GM12878 (cell line): ENCODE results near the gene ARL2. TPM values are rescaled to one million over a fixed set of nuclear protein-coding genes. Genes with fewer than 3 reads are reported as not detected.

Source experiments
- ATAC-seq: fragments of 200-7000 bp; cut with Tn5 transposase; 3 replicates; pipeline ENCODE4 v1.9.1; 2020; ENCODE audit warnings: mild to moderate bottlenecking, moderate library complexity
- BruUV-seq: library from RNA; stranded (reverse); fragments of 400-500 nt; replicated peaks from 2 replicates; lab custom pipeline; 2021; lab: Mats Ljungman, UMichigan
- CTCF ChIA-PET: fragments of 300-600 bp; sonication (Branson Sonifier 250); formaldehyde crosslinking; extraction: SDS; loops from one replicate; lab custom pipeline; 2021; ENCODE audit warnings: inconsistent platforms; lab: Yijun Ruan, JAX
- POLR2A ChIA-PET: fragments of 350-600 bp; formaldehyde crosslinking; extraction: SDS; loops from one replicate; lab custom pipeline; 2021; ENCODE audit warnings: inconsistent platforms; lab: Charles Lee
- RAD21 ChIA-PET: fragments of 300-600 bp; sonication (Branson Sonifier 250); formaldehyde crosslinking; loops from one replicate; lab custom pipeline; 2023; ENCODE audit warnings: antibody characterized with exemption; ENCODE audit not compliant: unreplicated experiment; lab: Charles Lee
- SMC1A ChIA-PET: fragments of 300-600 bp; sonication (Branson Sonifier 250); formaldehyde crosslinking; loops from one replicate; lab custom pipeline; 2023; ENCODE audit not compliant: unreplicated experiment, uncharacterized antibody; lab: Charles Lee
- DNase-seq: peaks from one replicate; pipeline ENCODE4 v3.0.0-alpha.2; 2011; ENCODE audit warnings: low read depth, low spot score
- FAIRE-seq: peaks from 3 replicates; lab custom pipeline; 2011; peaks lifted over from hg19 to GRCh38; lab: Jason Lieb, UNC
- H2AFZ ChIP-seq: 2 replicates; pipeline ENCODE4 v1.6.0; 2011; ENCODE audit warnings: low read depth, low read length, control low read depth; ENCODE audit not compliant: control insufficient read depth
- H3K27ac ChIP-seq: 2 replicates; pipeline ENCODE4 v1.5.1; 2011; ENCODE audit warnings: control low read depth; ENCODE audit not compliant: control insufficient read depth, insufficient read depth
- H3K27me3 ChIP-seq, 2 experiments: replicated peaks in 1 of 2; 2 replicates each; pipeline versions ENCODE4 v1.6.0 to v1.6.1; 2011; ENCODE audit warnings: low read length in 1 of 2; ENCODE audit not compliant: control insufficient read depth in 2 of 2, insufficient read depth in 2 of 2
- H3K36me3 ChIP-seq, 2 experiments: 2 replicates each; pipeline ENCODE4 v1.5.1; 2011; ENCODE audit warnings: low read length in 1 of 2; ENCODE audit not compliant: control insufficient read depth in 2 of 2, insufficient read depth in 2 of 2
- H3K4me1 ChIP-seq: 2 replicates; pipeline ENCODE4 v1.6.1; 2011; ENCODE audit warnings: mild to moderate bottlenecking, low read length, moderate library complexity, mixed read lengths; ENCODE audit not compliant: control insufficient read depth, insufficient read depth
- H3K4me2 ChIP-seq: 2 replicates; pipeline ENCODE4 v1.6.0; 2011; ENCODE audit warnings: control low read depth; ENCODE audit not compliant: control insufficient read depth, insufficient read depth
- H3K4me3 ChIP-seq: fragments of 200-600 bp; sonication (generic); 2 replicates; pipeline ENCODE4 v1.5.1; 2016
- H3K79me2 ChIP-seq: 2 replicates; pipeline ENCODE4 v1.6.0; 2011; ENCODE audit warnings: low read length; ENCODE audit not compliant: control insufficient read depth, insufficient read depth
- H3K9ac ChIP-seq: 2 replicates; pipeline ENCODE4 v1.8.0; 2011; ENCODE audit warnings: low read length, control low read depth, mixed read lengths; ENCODE audit not compliant: control insufficient read depth, insufficient read depth
- H3K9me3 ChIP-seq: replicated peaks from 3 replicates; pipeline ENCODE4 v1.5.1; 2011; ENCODE audit warnings: mild to moderate bottlenecking, low read length; ENCODE audit not compliant: control insufficient read depth, insufficient read depth
- H4K20me1 ChIP-seq: 2 replicates; pipeline ENCODE4 v1.6.0; 2011; ENCODE audit not compliant: control insufficient read depth, insufficient read depth
- BCL11A ChIP-seq: IDR thresholded peaks from 2 replicates; pipeline ENCODE4 v1.6.1; 2011; ENCODE audit warnings: low read depth, low read length
- BCL3 ChIP-seq: IDR thresholded peaks from 2 replicates; pipeline ENCODE4 v1.6.1; 2011; ENCODE audit warnings: borderline replicate concordance, low read depth, mild to moderate bottlenecking, moderate library complexity, low read length; ENCODE audit not compliant: insufficient read depth, poor library complexity, severe bottlenecking
- BHLHE40 ChIP-seq, 2 experiments: fragments of 450-650 bp in 1 of 2; IDR thresholded peaks; 2 replicates each; pipeline ENCODE4 v1.6.1; 2011 to 2017; ENCODE audit warnings: low read depth in 2 of 2, borderline replicate concordance in 1 of 2, improper control_type of control experiment in 1 of 2, low read length in 1 of 2, mild to moderate bottlenecking in 1 of 2
- CBFB ChIP-seq: IDR thresholded peaks from 2 replicates; pipeline ENCODE4 v1.6.1; 2016; ENCODE audit warnings: antibody characterized with exemption, low read depth
- IKZF2 ChIP-seq, 2 experiments: fragments of 450-650 bp; IDR thresholded peaks; 2 replicates each; pipeline ENCODE4 v1.6.1; 2017; ENCODE audit warnings: mild to moderate bottlenecking in 2 of 2, moderate library complexity in 2 of 2
- JUNB ChIP-seq: IDR thresholded peaks from 2 replicates; pipeline ENCODE4 v1.6.1; 2016; ENCODE audit warnings: antibody characterized with exemption, mild to moderate bottlenecking
- MXI1 ChIP-seq: fragments of 150-350 bp; IDR thresholded peaks from 2 replicates; pipeline ENCODE4 v1.6.1; 2011; ENCODE audit warnings: low read depth, mild to moderate bottlenecking, inconsistent platforms, low read length, improper control_type of control experiment
- POLR2AphosphoS2 ChIP-seq: IDR thresholded peaks from 2 replicates; pipeline ENCODE4 v1.6.1; 2011; ENCODE audit warnings: low read depth, mild to moderate bottlenecking, low read length, improper control_type of control experiment, moderate library complexity
- RELB ChIP-seq: fragments of 450-650 bp; IDR thresholded peaks from 2 replicates; pipeline ENCODE4 v1.6.1; 2017; ENCODE audit warnings: low read depth, mild to moderate bottlenecking, moderate library complexity
- STAT1 ChIP-seq: fragments of 450-650 bp; conservative IDR thresholded peaks from 2 replicates; pipeline ENCODE4 v1.6.1; 2014; ENCODE audit warnings: antibody characterized with exemption, mild to moderate bottlenecking
- ZNF384 ChIP-seq: IDR thresholded peaks from 2 replicates; pipeline ENCODE4 v1.6.1; 2012; ENCODE audit warnings: low read depth, mild to moderate bottlenecking, low read length, improper control_type of control experiment, borderline replicate concordance
- WGBS: methylation state at CpG from one replicate; pipeline ENCODE4 v1.1.6; 2016; ENCODE audit warnings: low lambda C conversion rate; ENCODE audit not compliant: insufficient replicate concordance, insufficient coverage; ENCODE audit errors: missing lambda C conversion rate; 5-methylcytosine and 5-hydroxymethylcytosine counted together
- in situ Hi-C: fragments of 300-500 bp; cut with MboI; formaldehyde crosslinking; loops from 9 replicates; pipeline ENCODE4 v1.14.3; 2018; ENCODE audit warnings: mixed read lengths
- intact Hi-C: fragments of 100-400 bp; cut with micrococcal nuclease; formaldehyde crosslinking; loops from one replicate; pipeline ENCODE4 v1.14.2; 2022; ENCODE audit not compliant: unreplicated experiment
- polyA plus RNA-seq, 11 experiments: library from polyadenylated mRNA; depleted of rRNA in 4 of 11; unstranded in 6 of 11; stranded (reverse) in 5 of 11; fragments of >200 nt; fragmentation: Nextera tagmentation in 4 of 11; fragmentation: Illumina TruSeq in 1 of 11; extraction: Ambion mirVana in 4 of 11; extraction: Trizol in 1 of 11; gene quantifications; 1 replicate in 1 of 11; 2 replicates in 10 of 11; pipeline versions ENCODE4 v1.2.1 to v1.2.3, GENCODE V29; 2011 to 2016; ENCODE audit warnings: inconsistent platforms in 2 of 11, missing spikeins in 2 of 11, low read depth in 1 of 11
- total RNA-seq, 4 experiments: library from RNA; depleted of rRNA in 3 of 4; stranded (reverse); fragments of >200 nt in 3 of 4; fragmentation: Illumina TruSeq in 1 of 4; extraction: Trizol in 1 of 4; gene quantifications; 2 replicates each; pipeline versions ENCODE4 v1.2.1 to v1.2.3, GENCODE V29; 2013 to 2021
- TF ChIP-seq, protein P1 (sequence below): IDR thresholded peaks from 2 replicates; pipeline ENCODE4 v1.6.1; 2011; ENCODE audit warnings: mild to moderate bottlenecking, low read depth, low read length, moderate library complexity; ENCODE audit not compliant: insufficient replicate concordance
- TF ChIP-seq, protein P2 (sequence below): fragments of 450-650 bp; formaldehyde crosslinking; IDR thresholded peaks from 2 replicates; pipeline ENCODE4 v1.4.0; 2020; ENCODE audit warnings: mild to moderate bottlenecking, moderate library complexity

The ARL2 gene
- total and polyA plus RNA-seq, 10 of the 15 experiments (the other 5 are each of a cell fraction or from before 2014, with no cell fraction given), result 4.1 to 138 (median 73.4) TPM

DNA sequence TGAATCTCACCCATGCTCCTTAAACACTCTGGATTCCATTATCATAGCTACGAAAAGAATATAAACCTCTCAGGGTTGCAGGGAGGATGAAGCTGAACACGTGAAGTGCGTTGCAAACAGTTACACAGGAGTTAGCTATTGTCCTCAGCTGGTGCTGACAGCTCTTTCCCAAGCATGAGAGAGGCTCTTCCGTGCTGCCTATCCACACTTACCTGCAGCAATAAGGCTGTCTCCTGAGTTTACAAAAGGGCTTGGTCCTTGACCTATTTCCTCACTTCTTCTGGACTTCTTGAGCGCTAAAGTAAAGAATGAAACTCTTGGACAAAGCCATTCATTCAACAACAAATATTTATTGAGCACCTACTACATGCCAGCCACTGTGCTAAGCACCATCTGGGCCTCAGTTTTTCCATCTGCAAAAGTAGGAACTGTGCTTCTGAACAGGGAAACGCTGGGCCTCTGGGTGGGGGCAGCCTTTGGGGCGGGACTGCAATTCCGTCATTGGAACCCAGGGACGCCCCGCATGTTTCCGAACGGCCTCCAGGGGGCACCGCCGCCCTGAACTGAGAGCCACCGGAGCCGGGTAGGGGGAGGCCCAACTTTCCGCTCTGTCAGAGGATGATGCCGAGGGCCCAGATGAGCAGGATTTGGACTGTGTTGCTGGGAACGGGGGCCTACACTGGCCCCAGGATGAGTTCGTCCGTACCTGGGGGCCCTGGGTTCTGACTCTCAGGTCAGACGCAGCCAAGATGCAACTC, 651 bp upstream of the ARL2 start:
- WGBS, result 14% methylated on average over 22 of the region's 22 CpGs
- Histone ChIP-seq H3K27me3 (no peaks in the 10 kb centered on the region), H3K9me3 (no peaks in the 10 kb centered on the region), H2AFZ (peak overlapping the region; percentile 89), H3K4me3 (peak overlapping the region; percentile 76), H4K20me1 (no peaks in the 10 kb centered on the region), H3K4me1 (peaks cover 17% of the 10 kb centered on the region), H3K4me2 (peak overlapping the region; percentile 93), H3K36me3 (no peaks in the 10 kb centered on the region), H3K9ac (peak overlapping the region; percentile 86), H3K79me2 (no peaks in the 10 kb centered on the region; the same call in none of the 2 replicates), H3K27ac (peak overlapping the region; percentile 88)
- ChIA-PET POLR2A (interaction anchor here (0.6 to 1.7 kb wide), 7 partner anchors 17 to 315 kb away, joined by 3 to 7 read pairs (median 4); partner anchors contain the start of genes BATF2, FAU and MRPL49), CTCF (interaction anchor here (0.6 to 8.2 kb wide), 43 partner anchors 10 to 534 kb away, joined by 3 to 89 read pairs (median 4); partner anchors contain the start of genes BATF2, CAPN1, CDC42BPG and FAU), SMC1A (interaction anchor here (0.7 to 2.5 kb wide), 23 partner anchors 10 to 183 kb away, joined by 3 to 19 read pairs (median 4); partner anchors contain the start of genes BATF2, FAU, MRPL49 and SAC3D1), RAD21 (interaction anchor here (0.8 to 4.8 kb wide), 20 partner anchors 11 to 168 kb away, joined by 3 to 31 read pairs (median 5); partner anchors contain the start of genes BATF2, CAPN1, CDCA5 and FAU)
- FAIRE-seq (peak; percentile 71), ATAC-seq (peak; percentile 88), DNase-seq (peak; percentile 60)
- TSS peak; percentile 68 for BruUV-seq
- intact Hi-C loops, result loop anchor here (1.0 to 10.0 kb wide), 5 partner anchors 71 to 241 kb away; partner anchors contain the start of genes CAPN1, CDCA5, VPS51 and ZFPL1
- in situ Hi-C loops, result no loop called here
- TF ChIP-seq JUNB, result no peak
- TF ChIP-seq RELB, result peak; percentile 58; the same call in 1 of the 2 replicates
- TF ChIP-seq, protein P1, sequence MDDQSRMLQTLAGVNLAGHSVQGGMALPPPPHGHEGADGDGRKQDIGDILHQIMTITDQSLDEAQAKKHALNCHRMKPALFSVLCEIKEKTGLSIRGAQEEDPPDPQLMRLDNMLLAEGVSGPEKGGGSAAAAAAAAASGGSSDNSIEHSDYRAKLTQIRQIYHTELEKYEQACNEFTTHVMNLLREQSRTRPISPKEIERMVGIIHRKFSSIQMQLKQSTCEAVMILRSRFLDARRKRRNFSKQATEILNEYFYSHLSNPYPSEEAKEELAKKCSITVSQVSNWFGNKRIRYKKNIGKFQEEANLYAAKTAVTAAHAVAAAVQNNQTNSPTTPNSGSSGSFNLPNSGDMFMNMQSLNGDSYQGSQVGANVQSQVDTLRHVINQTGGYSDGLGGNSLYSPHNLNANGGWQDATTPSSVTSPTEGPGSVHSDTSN, result no peak
- TF ChIP-seq POLR2AphosphoS2, result no peak
- 0 out of 2 replicates have a peak, but pooled peaks have one; percentile 9 for TF ChIP-seq BCL11A
- 0 out of 2 replicates have a peak, but pooled peaks have one; percentile 71 for TF ChIP-seq STAT1
- no peak for TF ChIP-seq BHLHE40 (IDR thresholded peaks at IDR 0.05; ENCODE audit: borderline replicate concordance in 1 of 2, low read depth in 2 of 2, low read length in 1 of 2)
- TF ChIP-seq CBFB, result no peak; the same call in 1 of the 2 replicates
- TF ChIP-seq, protein P2, sequence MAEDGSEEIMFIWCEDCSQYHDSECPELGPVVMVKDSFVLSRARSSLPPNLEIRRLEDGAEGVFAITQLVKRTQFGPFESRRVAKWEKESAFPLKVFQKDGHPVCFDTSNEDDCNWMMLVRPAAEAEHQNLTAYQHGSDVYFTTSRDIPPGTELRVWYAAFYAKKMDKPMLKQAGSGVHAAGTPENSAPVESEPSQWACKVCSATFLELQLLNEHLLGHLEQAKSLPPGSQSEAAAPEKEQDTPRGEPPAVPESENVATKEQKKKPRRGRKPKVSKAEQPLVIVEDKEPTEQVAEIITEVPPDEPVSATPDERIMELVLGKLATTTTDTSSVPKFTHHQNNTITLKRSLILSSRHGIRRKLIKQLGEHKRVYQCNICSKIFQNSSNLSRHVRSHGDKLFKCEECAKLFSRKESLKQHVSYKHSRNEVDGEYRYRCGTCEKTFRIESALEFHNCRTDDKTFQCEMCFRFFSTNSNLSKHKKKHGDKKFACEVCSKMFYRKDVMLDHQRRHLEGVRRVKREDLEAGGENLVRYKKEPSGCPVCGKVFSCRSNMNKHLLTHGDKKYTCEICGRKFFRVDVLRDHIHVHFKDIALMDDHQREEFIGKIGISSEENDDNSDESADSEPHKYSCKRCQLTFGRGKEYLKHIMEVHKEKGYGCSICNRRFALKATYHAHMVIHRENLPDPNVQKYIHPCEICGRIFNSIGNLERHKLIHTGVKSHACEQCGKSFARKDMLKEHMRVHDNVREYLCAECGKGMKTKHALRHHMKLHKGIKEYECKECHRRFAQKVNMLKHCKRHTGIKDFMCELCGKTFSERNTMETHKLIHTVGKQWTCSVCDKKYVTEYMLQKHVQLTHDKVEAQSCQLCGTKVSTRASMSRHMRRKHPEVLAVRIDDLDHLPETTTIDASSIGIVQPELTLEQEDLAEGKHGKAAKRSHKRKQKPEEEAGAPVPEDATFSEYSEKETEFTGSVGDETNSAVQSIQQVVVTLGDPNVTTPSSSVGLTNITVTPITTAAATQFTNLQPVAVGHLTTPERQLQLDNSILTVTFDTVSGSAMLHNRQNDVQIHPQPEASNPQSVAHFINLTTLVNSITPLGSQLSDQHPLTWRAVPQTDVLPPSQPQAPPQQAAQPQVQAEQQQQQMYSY (CRISPR knock-in tag), result no peak
- TF ChIP-seq BCL3, result peak; percentile 25
- TF ChIP-seq MXI1, result no peak
- peak; percentile 37 to 40 for TF ChIP-seq IKZF2 (IDR thresholded peaks at IDR 0.05)
- TF ChIP-seq ZNF384, result no peak
